ENCODE data around the gene CCDC102A.

DNA sequence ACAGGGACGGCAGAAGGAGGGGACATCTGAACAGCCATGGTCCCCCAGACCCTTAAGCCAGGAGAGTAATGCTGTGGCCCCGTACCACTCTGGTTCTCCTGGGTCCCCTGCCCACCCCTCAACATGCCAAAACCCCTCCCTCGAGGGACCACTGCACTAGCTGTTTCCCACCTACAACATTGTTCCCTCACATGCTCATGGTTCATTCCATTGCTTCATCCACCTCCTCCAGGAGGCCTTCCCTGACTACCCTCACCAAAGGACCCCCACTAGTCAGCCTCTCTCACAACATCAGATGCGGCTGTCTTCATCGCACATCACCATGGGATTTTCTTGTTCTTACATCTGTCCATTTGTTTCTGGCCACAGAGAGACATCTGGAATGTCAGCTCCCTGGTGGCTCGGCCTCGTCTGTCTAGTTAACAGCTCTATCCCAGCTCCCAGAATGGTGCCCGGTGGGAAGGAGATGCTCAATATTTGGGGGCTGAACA lies 51.8 kb downstream of the CCDC102A start:
- TF ChIP-seq PHB2 (IDR thresholded peaks at IDR 0.05; ENCODE audit: partially characterized antibody): no peak
- TF ChIP-seq NFATC3 (CRISPR knock-in tag; IDR thresholded peaks at IDR 0.05): no peak
- TF ChIP-seq, protein P1, sequence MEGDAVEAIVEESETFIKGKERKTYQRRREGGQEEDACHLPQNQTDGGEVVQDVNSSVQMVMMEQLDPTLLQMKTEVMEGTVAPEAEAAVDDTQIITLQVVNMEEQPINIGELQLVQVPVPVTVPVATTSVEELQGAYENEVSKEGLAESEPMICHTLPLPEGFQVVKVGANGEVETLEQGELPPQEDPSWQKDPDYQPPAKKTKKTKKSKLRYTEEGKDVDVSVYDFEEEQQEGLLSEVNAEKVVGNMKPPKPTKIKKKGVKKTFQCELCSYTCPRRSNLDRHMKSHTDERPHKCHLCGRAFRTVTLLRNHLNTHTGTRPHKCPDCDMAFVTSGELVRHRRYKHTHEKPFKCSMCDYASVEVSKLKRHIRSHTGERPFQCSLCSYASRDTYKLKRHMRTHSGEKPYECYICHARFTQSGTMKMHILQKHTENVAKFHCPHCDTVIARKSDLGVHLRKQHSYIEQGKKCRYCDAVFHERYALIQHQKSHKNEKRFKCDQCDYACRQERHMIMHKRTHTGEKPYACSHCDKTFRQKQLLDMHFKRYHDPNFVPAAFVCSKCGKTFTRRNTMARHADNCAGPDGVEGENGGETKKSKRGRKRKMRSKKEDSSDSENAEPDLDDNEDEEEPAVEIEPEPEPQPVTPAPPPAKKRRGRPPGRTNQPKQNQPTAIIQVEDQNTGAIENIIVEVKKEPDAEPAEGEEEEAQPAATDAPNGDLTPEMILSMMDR (CRISPR knock-in tag; IDR thresholded peaks at IDR 0.05): no peak
- no peak for TF ChIP-seq ZNF660 (CRISPR knock-in tag; IDR thresholded peaks at IDR 0.05; ENCODE audit: borderline replicate concordance, low read depth)
- no peak for TF ChIP-seq ZNF598 (CRISPR knock-in tag; IDR thresholded peaks at IDR 0.05; ENCODE audit: borderline replicate concordance)
- no peak for TF ChIP-seq CC2D1A (CRISPR knock-in tag; IDR thresholded peaks at IDR 0.05)
- TF ChIP-seq, protein P2, sequence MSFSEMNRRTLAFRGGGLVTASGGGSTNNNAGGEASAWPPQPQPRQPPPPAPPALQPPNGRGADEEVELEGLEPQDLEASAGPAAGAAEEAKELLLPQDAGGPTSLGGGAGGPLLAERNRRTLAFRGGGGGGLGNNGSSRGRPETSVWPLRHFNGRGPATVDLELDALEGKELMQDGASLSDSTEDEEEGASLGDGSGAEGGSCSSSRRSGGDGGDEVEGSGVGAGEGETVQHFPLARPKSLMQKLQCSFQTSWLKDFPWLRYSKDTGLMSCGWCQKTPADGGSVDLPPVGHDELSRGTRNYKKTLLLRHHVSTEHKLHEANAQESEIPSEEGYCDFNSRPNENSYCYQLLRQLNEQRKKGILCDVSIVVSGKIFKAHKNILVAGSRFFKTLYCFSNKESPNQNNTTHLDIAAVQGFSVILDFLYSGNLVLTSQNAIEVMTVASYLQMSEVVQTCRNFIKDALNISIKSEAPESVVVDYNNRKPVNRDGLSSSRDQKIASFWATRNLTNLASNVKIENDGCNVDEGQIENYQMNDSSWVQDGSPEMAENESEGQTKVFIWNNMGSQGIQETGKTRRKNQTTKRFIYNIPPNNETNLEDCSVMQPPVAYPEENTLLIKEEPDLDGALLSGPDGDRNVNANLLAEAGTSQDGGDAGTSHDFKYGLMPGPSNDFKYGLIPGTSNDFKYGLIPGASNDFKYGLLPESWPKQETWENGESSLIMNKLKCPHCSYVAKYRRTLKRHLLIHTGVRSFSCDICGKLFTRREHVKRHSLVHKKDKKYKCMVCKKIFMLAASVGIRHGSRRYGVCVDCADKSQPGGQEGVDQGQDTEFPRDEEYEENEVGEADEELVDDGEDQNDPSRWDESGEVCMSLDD (CRISPR knock-in tag; IDR thresholded peaks at IDR 0.05; ENCODE audit: borderline replicate concordance): no peak

Measured in HepG2 (cell line).